C4-2B (cell line): ENCODE data around the gene PRKG1.

Experiments used
- CTCF ChIP-seq: fragments of 450-650 bp; conservative IDR thresholded peaks from 2 replicates; pipeline ENCODE4 v1.5.1; 2017; ENCODE audit warnings: mild to moderate bottlenecking
- ZFX ChIP-seq: fragments of 450-650 bp; IDR thresholded peaks from 2 replicates; pipeline ENCODE4 v1.6.1; 2017

DNA sequence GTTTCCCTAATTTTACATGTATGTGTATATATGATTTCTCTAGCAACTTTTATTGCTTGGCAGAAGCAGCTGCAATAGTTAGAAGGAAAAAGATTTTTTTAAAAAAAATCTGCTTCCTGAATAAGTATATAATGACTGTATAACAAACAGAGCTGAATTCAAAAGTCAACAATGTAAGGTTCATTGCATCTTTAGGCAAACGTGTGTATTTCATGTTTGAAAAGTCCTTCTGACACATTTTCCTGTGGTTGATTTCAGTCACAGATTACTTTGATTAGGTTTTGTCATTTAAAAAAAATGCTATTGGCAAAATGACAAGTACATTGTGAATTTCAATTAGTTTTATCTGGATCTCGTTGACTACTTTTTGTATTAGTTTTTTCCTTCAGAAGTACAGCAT is 394.1 kb downstream of the PRKG1 start:
- TF ChIP-seq CTCF (no peak), ZFX (no peak)
